ENCODE results near the gene PROK2. TPM values are rescaled to one million over a fixed set of nuclear protein-coding genes. Genes with fewer than 3 reads are reported as not detected.

PROK2 gene
- total RNA-seq, 1 experiment from 2014 or later: not detected

GRCh38 chr3:71786217-71786549 is 1.2 kb upstream of the PROK2 start:
- DNase-seq: no peak
- H3K9me2 ChIP-seq (replicated peaks; ENCODE audit: low read length): no peaks in the 10 kb centered on the region
- H3K79me2 ChIP-seq (ENCODE audit: low read length): no peaks in the 10 kb centered on the region
- H3K27ac ChIP-seq (ENCODE audit: low read length): no peak overlapping the region
- no peaks in the 10 kb centered on the region for H4K20me1 ChIP-seq (ENCODE audit: low read length)
- CTCF ChIA-PET: no interaction called here
- no peak overlapping the region for H2AFZ ChIP-seq (ENCODE audit: low read length)
- ATAC-seq: no peak
- intact Hi-C loops (cut with micrococcal nuclease): no loop called here
- H3K36me3 ChIP-seq (ENCODE audit: low read depth, low read length): no peaks in the 10 kb centered on the region
- H3K27me3 ChIP-seq (ENCODE audit: low read length): peaks cover 56% of the 10 kb centered on the region
- H3K4me1 ChIP-seq (ENCODE audit: insufficient read depth, low read length): no peaks in the 10 kb centered on the region
- H3F3A ChIP-seq (ENCODE audit: low read length, unreplicated experiment): no peaks in the 10 kb centered on the region
- POLR2A ChIA-PET (ENCODE audit: unreplicated experiment): no interaction called here
- no peak overlapping the region for H3K4me2 ChIP-seq (ENCODE audit: low read length)
- no peak overlapping the region for H3K4me3 ChIP-seq (ENCODE audit: low read length)
- BruUV-seq (replicated peaks): no TSS peak
- H3K9me3 ChIP-seq (ENCODE audit: low read length): no peaks in the 10 kb centered on the region
- no peak overlapping the region for H3K9ac ChIP-seq (ENCODE audit: low read length)
- TF ChIP-seq EZH2phosphoT487 (IDR thresholded peaks at IDR 0.05; ENCODE audit: borderline replicate concordance, low read length) (no peak), EZH2 (IDR thresholded peaks at IDR 0.05; ENCODE audit: low read length, unreplicated experiment) (no peak), CTCF (conservative IDR thresholded peaks at IDR 0.05; ENCODE audit: low read depth, low read length) (no peak)

GRCh38 chr3:71785532-71786216 is 726 bp upstream of the PROK2 start:
- DNase-seq: no peak
- BruUV-seq (replicated peaks): no TSS peak
- Histone ChIP-seq H3F3A (ENCODE audit: low read length, unreplicated experiment) (no peaks in the 10 kb centered on the region), H3K27me3 (ENCODE audit: low read length) (peaks cover 61% of the 10 kb centered on the region), H3K4me1 (ENCODE audit: insufficient read depth, low read length) (no peaks in the 10 kb centered on the region), H2AFZ (ENCODE audit: low read length) (no peak overlapping the region), H3K36me3 (ENCODE audit: low read depth, low read length) (no peaks in the 10 kb centered on the region), H3K79me2 (ENCODE audit: low read length) (no peaks in the 10 kb centered on the region), H3K4me2 (ENCODE audit: low read length) (no peak overlapping the region), H3K9ac (ENCODE audit: low read length) (no peak overlapping the region), H4K20me1 (ENCODE audit: low read length) (no peaks in the 10 kb centered on the region), H3K9me3 (ENCODE audit: low read length) (no peaks in the 10 kb centered on the region), H3K27ac (ENCODE audit: low read length) (no peak overlapping the region), H3K9me2 (replicated peaks; ENCODE audit: low read length) (no peaks in the 10 kb centered on the region), H3K4me3 (ENCODE audit: low read length) (no peak overlapping the region)
- ChIA-PET POLR2A (ENCODE audit: unreplicated experiment) (no interaction called here), CTCF (no interaction called here)
- no peak for TF ChIP-seq EZH2 (IDR thresholded peaks at IDR 0.05; ENCODE audit: low read length, unreplicated experiment)
- no peak for TF ChIP-seq CTCF (conservative IDR thresholded peaks at IDR 0.05; ENCODE audit: low read depth, low read length)
- no peak for TF ChIP-seq EZH2phosphoT487 (IDR thresholded peaks at IDR 0.05; ENCODE audit: borderline replicate concordance, low read length)
- intact Hi-C loops (cut with micrococcal nuclease): no loop called here
- ATAC-seq: no peak

- Histone ChIP-seq H3K79me2 (ENCODE audit: low read length) (no peaks in the 10 kb centered on the region), H3K9me2 (replicated peaks; ENCODE audit: low read length) (no peaks in the 10 kb centered on the region), H3K36me3 (ENCODE audit: low read depth, low read length) (no peaks in the 10 kb centered on the region), H3K9ac (ENCODE audit: low read length) (no peak overlapping the region), H3K4me2 (ENCODE audit: low read length) (no peak overlapping the region), H3K27ac (ENCODE audit: low read length) (no peak overlapping the region), H3K9me3 (ENCODE audit: low read length) (no peaks in the 10 kb centered on the region), H4K20me1 (ENCODE audit: low read length) (no peaks in the 10 kb centered on the region), H2AFZ (ENCODE audit: low read length) (no peak overlapping the region), H3K4me1 (ENCODE audit: insufficient read depth, low read length) (no peaks in the 10 kb centered on the region), H3K4me3 (ENCODE audit: low read length) (no peak overlapping the region), H3K27me3 (ENCODE audit: low read length) (peaks cover 75% of the 10 kb centered on the region), H3F3A (ENCODE audit: low read length, unreplicated experiment) (no peaks in the 10 kb centered on the region)
- intact Hi-C loops (cut with micrococcal nuclease): no loop called here
- TF ChIP-seq CTCF (conservative IDR thresholded peaks at IDR 0.05; ENCODE audit: low read depth, low read length): no peak
- no peak for TF ChIP-seq EZH2phosphoT487 (IDR thresholded peaks at IDR 0.05; ENCODE audit: borderline replicate concordance, low read length)
- no peak for TF ChIP-seq EZH2 (IDR thresholded peaks at IDR 0.05; ENCODE audit: low read length, unreplicated experiment)
- ATAC-seq (no peak), DNase-seq (no peak)
- BruUV-seq (replicated peaks): no TSS peak
- POLR2A ChIA-PET (ENCODE audit: unreplicated experiment): no interaction called here
- CTCF ChIA-PET: no interaction called here
Observed at GRCh38 chr3:71784201-71784913, 591 bp downstream of the PROK2 start.

Data from PC-3 (cell line).